WI38 (cell line): ENCODE data around the gene REPS2.

Experiments used
- H3K4me3 ChIP-seq: 2 replicates; pipeline ENCODE4 v1.5.1; 2011; ENCODE audit warnings: low read depth, mild to moderate bottlenecking, control low read depth, low read length
- TF ChIP-seq, protein P1 (sequence below): IDR thresholded peaks from 2 replicates; pipeline ENCODE4 v1.5.1; 2012; ENCODE audit warnings: low read depth, mild to moderate bottlenecking, control low read depth, low read length

REPS2 gene

DNA sequence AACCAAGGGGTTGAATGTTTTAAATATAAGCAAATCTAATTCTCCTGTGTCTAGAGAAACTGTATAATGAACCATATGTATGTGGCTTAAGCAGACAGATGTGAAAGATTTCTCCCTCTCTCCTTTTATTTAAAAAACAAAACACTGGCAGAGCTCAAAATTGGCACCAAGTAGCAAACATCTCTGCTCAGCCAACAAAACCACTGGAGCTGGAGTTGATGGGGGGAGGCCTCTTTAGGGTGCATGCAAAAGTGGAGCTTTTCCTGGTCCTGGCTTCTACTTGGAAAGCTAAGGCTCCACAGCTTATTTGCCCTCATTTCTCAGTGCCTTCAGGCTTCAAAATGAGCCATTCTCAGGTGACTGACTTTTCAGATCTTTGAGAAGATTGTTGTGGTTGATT is 95.6 kb downstream of the REPS2 start:
- H3K4me3 ChIP-seq, result no peak overlapping the region
- TF ChIP-seq, protein P1, sequence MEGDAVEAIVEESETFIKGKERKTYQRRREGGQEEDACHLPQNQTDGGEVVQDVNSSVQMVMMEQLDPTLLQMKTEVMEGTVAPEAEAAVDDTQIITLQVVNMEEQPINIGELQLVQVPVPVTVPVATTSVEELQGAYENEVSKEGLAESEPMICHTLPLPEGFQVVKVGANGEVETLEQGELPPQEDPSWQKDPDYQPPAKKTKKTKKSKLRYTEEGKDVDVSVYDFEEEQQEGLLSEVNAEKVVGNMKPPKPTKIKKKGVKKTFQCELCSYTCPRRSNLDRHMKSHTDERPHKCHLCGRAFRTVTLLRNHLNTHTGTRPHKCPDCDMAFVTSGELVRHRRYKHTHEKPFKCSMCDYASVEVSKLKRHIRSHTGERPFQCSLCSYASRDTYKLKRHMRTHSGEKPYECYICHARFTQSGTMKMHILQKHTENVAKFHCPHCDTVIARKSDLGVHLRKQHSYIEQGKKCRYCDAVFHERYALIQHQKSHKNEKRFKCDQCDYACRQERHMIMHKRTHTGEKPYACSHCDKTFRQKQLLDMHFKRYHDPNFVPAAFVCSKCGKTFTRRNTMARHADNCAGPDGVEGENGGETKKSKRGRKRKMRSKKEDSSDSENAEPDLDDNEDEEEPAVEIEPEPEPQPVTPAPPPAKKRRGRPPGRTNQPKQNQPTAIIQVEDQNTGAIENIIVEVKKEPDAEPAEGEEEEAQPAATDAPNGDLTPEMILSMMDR, result no peak

GRCh38 chrX:17046478-17047097 is 100.1 kb downstream of the REPS2 start:
- TF ChIP-seq, protein P1, result peak; percentile 71

GRCh38 chrX:17047224-17047623 is 100.8 kb downstream of the REPS2 start:
- TF ChIP-seq, protein P1, result no peak
- H3K4me3 ChIP-seq, result no peak overlapping the region

More at GRCh38 chrX:17046478-17047097, 100.1 kb downstream of the REPS2 start:
- H3K4me3 ChIP-seq, result no peak overlapping the region

DNA sequence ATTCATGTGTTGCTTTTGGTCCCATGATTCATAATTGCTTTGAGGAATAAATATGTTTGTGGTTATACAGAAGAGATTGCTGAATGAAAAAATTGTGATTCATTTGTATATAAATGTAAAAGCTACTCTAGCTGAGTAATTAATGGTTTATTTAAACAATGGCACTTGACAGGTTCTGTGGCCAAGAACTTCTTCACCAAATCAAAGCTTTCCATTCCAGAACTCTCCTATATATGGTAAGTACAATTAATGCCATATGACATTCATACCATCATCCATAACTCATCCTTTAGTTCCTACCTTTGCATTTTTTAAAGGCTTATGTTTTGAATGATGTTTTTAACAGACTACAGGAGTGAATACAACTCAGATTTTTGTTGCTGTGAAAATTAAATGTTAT is 105.8 kb downstream of the REPS2 start:
- TF ChIP-seq, protein P1, result no peak
- no peak overlapping the region for H3K4me3 ChIP-seq

GRCh38 chrX:17052793-17053192 is 106.3 kb downstream of the REPS2 start:
- TF ChIP-seq, protein P1, result no peak
- no peak overlapping the region for H3K4me3 ChIP-seq

DNA sequence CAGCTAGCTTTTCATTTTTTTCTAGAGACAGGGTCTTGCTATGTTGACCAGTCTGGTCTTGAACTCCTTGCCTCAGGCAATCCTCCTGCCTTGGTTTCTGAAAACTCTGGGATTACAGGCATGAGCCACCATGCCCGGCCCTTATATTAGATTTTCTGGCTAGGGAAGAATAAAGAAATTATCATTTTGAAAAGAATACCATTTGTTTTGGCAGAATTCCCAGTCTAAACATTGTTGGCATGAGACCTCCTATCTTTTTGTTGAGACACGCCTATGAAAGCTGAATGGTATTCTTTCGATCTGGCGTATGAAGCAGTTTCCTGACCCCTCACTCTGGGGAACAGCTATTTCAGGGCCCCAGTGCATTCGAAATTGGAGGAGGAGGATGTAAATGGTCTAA is 107.0 kb downstream of the REPS2 start:
- TF ChIP-seq, protein P1, result no peak
- no peak overlapping the region for H3K4me3 ChIP-seq

DNA sequence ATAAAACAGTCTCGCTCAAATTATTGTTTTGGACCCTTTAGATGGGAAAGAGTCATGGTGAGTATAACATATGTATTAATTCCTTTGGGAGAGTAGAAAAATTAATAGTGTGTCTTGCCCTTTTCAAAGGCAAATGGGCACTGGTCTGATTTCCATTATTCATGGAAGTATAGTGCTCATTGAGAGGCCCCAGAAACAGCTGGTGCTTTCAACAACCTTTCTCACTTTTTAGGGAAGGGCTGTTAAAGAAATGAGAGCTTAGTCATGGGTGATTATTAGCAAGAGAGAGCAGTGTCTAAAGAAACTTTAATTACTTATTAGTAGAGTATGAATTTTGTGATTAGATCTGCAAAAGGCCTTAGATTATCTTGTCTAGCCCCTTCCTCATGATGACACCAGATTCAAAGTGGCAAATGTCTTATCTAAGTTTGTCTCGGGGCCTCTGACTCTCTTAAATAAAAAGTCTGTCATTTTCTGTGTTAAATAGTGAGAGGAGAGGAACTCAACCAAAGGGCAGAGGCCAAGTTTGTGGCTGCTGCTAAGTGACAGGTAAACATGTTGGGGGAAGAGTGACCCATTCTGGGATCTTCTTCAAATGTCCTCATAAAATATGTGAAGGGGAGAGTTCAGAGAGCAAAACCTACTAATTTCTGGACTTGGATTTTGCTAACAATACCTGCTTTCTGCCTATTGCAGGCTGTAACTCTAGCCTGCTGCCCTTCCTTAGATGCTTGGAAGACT is 110.6 kb downstream of the REPS2 start:
- H3K4me3 ChIP-seq, result no peak overlapping the region
- TF ChIP-seq, protein P1, result no peak
